ENCODE measurements around the gene FYN.

DNA sequence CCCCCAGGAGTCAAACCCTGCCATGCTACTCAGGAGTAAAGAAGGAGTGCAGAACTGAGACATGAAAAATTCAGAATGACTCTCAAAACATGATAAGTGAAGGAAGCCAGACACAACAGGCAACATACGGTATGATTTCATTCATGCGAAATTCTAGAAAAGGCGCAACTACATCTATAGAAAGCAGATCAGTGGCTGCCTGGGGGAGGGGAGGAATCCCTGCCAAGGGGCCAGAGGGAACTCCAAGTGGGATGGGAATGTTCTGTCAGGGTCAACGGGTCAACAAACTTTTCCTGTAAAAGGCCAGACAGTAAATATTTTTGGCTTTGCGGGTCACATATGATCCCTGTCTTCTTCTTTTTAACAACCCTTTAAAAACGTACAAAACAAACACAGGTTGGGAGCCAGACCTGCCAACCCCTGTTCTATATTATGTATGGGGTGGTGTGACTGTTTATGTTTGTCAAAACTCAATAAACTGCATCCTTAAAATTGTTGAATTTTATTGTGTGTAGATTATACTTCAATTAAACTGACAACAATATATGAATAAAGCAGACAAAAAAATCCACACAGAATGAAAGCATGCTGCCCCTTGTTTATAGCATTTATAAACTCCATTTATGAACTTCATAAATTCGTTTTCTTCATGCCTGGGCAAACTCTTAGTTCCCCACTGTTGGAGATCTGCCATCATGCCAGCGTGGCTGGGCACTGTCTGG, 211.0 kb downstream of the FYN start:
- TF ChIP-seq, protein P1, sequence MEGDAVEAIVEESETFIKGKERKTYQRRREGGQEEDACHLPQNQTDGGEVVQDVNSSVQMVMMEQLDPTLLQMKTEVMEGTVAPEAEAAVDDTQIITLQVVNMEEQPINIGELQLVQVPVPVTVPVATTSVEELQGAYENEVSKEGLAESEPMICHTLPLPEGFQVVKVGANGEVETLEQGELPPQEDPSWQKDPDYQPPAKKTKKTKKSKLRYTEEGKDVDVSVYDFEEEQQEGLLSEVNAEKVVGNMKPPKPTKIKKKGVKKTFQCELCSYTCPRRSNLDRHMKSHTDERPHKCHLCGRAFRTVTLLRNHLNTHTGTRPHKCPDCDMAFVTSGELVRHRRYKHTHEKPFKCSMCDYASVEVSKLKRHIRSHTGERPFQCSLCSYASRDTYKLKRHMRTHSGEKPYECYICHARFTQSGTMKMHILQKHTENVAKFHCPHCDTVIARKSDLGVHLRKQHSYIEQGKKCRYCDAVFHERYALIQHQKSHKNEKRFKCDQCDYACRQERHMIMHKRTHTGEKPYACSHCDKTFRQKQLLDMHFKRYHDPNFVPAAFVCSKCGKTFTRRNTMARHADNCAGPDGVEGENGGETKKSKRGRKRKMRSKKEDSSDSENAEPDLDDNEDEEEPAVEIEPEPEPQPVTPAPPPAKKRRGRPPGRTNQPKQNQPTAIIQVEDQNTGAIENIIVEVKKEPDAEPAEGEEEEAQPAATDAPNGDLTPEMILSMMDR (conservative IDR thresholded peaks at IDR 0.05), result no peak
- TF ChIP-seq ZFX (IDR thresholded peaks at IDR 0.05), result no peak

All from C4-2B (cell line).